ENCODE measurements around the gene CRIP1.

The CRIP1 gene

GRCh38 chr14:105458571-105458970, 28.1 kb upstream of the CRIP1 start:
- Mint-ChIP-seq H3K36me3 (peaks cover 25 to 35% of the 10 kb centered on the region in 2 donors), H3K4me1 (peaks cover 8 to 11% of the 10 kb centered on the region in 2 donors), H3K27ac (peak overlapping the region; percentile 47), H3K9me3 (no peaks in the 10 kb centered on the region), H3K27me3 (no peaks in the 10 kb centered on the region), H3K4me3 (no peak overlapping the region)
- no peak for DNase-seq
- no peak for ATAC-seq (replicated peaks)

- DNase-seq (no peak), ATAC-seq (replicated peaks) (no peak)
- no peak overlapping the region for H3K4me3 Mint-ChIP-seq
- peaks cover 24 to 33% of the 10 kb centered on the region in 2 donors for H3K36me3 Mint-ChIP-seq
- peaks cover 0 to 8% of the 10 kb centered on the region in 2 donors for H3K4me1 Mint-ChIP-seq
- H3K9me3 Mint-ChIP-seq = no peaks in the 10 kb centered on the region
- H3K27me3 Mint-ChIP-seq = no peaks in the 10 kb centered on the region
- no peak overlapping the region for H3K27ac Mint-ChIP-seq
Measured at GRCh38 chr14:105460116-105460515, 26.6 kb upstream of the CRIP1 start.

GRCh38 chr14:105460616-105461015, 26.1 kb upstream of the CRIP1 start:
- H3K4me3 Mint-ChIP-seq = no peak overlapping the region
- no peak overlapping the region for H3K27ac Mint-ChIP-seq
- H3K36me3 Mint-ChIP-seq = peaks cover 22 to 31% of the 10 kb centered on the region in 2 donors
- DNase-seq (no peak), ATAC-seq (replicated peaks) (no peak)
- H3K9me3 Mint-ChIP-seq = no peaks in the 10 kb centered on the region
- H3K4me1 Mint-ChIP-seq = peaks cover 0 to 4% of the 10 kb centered on the region in 2 donors
- no peaks in the 10 kb centered on the region for H3K27me3 Mint-ChIP-seq

DNA sequence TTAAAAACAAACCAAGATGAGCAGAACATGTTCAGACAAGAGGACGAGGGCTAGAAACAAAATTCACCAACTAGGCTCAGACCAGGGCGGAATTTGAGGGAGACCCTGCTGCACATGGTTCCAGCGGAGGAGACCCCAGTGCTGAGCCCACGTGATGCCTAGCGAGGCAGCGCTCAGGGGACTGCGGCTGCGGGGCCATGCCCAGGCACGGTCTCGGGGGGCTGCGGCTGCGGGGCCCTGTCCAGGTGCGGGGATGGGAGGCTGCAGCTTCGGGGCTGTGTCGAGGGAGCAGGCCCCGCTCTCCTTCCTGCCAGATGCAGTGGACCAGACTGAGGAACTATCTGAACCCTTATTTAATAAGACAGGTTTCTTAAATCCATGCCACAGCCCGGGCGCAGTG, 24.8 kb upstream of the CRIP1 start:
- Mint-ChIP-seq H3K27me3 (no peaks in the 10 kb centered on the region), H3K4me1 (peaks cover 0 to 4% of the 10 kb centered on the region in 2 donors), H3K9me3 (no peaks in the 10 kb centered on the region), H3K36me3 (peaks cover 21 to 27% of the 10 kb centered on the region in 2 donors), H3K27ac (no peak overlapping the region), H3K4me3 (no peak overlapping the region)
- no peak for ATAC-seq (replicated peaks)
- DNase-seq = no peak

GRCh38 chr14:105464501-105464900, 22.2 kb upstream of the CRIP1 start:
- DNase-seq (no peak), ATAC-seq (replicated peaks) (no peak)
- Mint-ChIP-seq H3K4me3 (no peak overlapping the region), H3K36me3 (peaks cover 25 to 26% of the 10 kb centered on the region in 2 donors), H3K9me3 (no peaks in the 10 kb centered on the region), H3K27me3 (no peaks in the 10 kb centered on the region), H3K4me1 (peaks cover 0 to 4% of the 10 kb centered on the region in 2 donors), H3K27ac (no peak overlapping the region)

- Mint-ChIP-seq H3K4me3 (no peak overlapping the region), H3K27ac (no peak overlapping the region), H3K27me3 (no peaks in the 10 kb centered on the region), H3K36me3 (peaks cover 28 to 30% of the 10 kb centered on the region in 2 donors), H3K9me3 (no peaks in the 10 kb centered on the region), H3K4me1 (peaks cover 0 to 4% of the 10 kb centered on the region in 2 donors)
- no peak for ATAC-seq (replicated peaks)
- DNase-seq = no peak
Measured at GRCh38 chr14:105465209-105466031, 21.3 kb upstream of the CRIP1 start.

DNA sequence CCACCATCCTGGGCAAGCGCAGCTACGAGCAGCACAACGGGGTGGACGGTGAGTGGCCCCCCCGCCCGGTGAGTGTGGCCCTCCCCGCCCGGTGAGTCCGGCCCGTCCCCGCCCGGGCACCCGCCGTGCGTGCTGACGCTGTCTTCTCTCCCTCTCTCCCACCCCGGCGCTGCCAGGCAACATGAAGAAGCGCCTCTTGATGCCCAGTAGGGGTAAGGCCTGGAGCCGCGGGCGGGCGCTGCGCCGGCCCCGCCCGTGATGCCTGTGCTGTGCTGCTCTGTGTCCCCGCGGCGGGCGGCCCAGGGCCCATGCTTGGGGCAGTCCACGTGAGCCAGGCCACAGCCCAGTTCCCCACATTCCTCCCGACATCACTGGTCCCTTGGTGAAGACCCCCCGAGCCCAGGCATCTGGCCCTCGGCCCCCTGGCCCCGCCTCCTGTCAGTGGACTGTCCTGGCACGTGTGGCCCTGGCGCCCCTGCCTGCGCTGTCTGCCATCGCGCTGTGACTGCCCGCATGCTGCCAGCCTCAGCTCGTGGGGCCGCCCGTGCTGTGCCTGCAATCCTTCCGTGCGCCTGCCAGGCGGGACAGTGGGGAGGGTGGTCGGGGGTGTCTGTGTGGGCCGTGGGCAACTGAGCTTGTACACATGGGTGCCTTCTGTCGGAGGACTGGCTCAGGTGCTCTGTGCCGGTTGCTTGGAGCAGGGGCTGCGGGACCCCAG, 20.0 kb upstream of the CRIP1 start:
- Mint-ChIP-seq H3K36me3 (peaks cover 19 to 25% of the 10 kb centered on the region in 2 donors), H3K9me3 (no peaks in the 10 kb centered on the region), H3K27ac (peak overlapping the region; percentile 59)

GRCh38 chr14:105467249-105467941, 19.3 kb upstream of the CRIP1 start:
- Mint-ChIP-seq H3K4me3 (no peak overlapping the region), H3K36me3 (peaks cover 19 to 26% of the 10 kb centered on the region in 2 donors), H3K27ac (peak overlapping the region; percentile 59), H3K9me3 (no peaks in the 10 kb centered on the region), H3K27me3 (no peaks in the 10 kb centered on the region), H3K4me1 (peaks cover 5 to 6% of the 10 kb centered on the region in 2 donors)
- DNase-seq = no peak
- ATAC-seq (replicated peaks) = no peak

More for the DNA sequence above, 20.0 kb upstream of the CRIP1 start:
- ATAC-seq (replicated peaks) (no peak), DNase-seq (no peak)
- no peak overlapping the region for H3K4me3 Mint-ChIP-seq
- H3K4me1 Mint-ChIP-seq = peaks cover 2 to 3% of the 10 kb centered on the region in 2 donors
- H3K27me3 Mint-ChIP-seq = no peaks in the 10 kb centered on the region

DNA sequence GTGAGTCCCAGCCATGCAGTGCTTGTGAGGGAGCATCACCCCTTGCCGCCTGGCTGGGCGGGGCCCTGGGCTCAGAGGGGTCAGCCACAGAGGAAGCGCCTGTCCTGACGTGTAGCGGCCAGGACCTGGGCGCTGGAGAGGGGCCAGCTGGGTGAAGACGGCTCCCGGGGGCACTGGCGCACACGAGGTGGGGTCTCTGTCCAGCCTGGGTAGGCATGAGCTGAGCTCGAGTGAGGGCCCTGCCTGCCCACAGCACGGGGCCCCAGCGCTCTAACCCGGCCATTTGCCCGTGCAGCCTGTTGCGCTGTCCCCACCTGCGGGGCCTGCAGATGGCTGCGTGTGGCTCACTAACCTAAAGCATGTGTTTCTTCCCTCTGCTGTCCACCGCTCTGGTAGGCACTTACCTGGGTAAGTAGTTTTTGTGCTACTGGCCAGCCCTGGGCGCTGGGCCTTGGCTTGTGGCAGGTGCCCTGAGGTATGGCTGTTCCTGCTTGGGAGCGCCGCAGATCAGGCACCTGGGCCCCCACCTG, 18.7 kb upstream of the CRIP1 start:
- DNase-seq = no peak
- H3K9me3 Mint-ChIP-seq = no peaks in the 10 kb centered on the region
- H3K27me3 Mint-ChIP-seq = no peaks in the 10 kb centered on the region
- H3K27ac Mint-ChIP-seq = no peak overlapping the region
- H3K36me3 Mint-ChIP-seq = peaks cover 18 to 23% of the 10 kb centered on the region in 2 donors
- peaks cover 6% of the 10 kb centered on the region in 2 donors for H3K4me1 Mint-ChIP-seq
- ATAC-seq (replicated peaks) = no peak
- H3K4me3 Mint-ChIP-seq = no peak overlapping the region

DNA sequence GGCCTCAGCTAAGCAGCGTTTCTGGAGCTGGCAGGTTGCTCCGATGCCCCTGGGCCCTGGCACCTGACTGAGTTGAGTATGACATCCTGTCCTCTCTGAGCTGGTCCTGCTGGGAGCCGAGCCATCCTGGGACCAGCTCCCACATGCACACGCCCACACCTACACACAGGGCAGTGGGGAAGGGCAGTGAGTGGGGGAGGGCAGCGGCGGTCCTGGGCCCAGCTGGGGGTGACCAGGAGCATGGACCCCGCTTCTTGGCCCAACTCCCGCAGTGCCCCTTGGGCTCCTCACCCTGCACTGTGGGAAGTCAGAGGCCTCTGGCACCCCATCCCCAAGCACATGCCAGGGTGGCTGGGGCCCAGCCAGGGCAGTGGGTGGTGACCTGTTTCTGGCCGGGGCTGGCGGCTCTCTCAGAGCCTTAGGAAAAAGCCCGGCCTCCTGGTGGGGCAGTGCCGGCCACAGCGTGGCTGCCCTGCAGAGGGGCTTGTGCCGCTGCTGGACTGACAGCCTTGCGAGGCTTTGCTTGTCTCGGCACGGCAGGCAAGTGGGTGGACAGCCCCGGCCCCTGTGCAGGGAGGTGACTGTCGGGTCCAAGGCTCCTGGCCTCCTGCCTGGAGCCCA, 18.0 kb upstream of the CRIP1 start:
- Mint-ChIP-seq H3K36me3 (peaks cover 13 to 16% of the 10 kb centered on the region in 2 donors), H3K27me3 (no peaks in the 10 kb centered on the region), H3K27ac (no peak overlapping the region), H3K4me3 (no peak overlapping the region), H3K9me3 (no peaks in the 10 kb centered on the region), H3K4me1 (peaks cover 10 to 11% of the 10 kb centered on the region in 2 donors)
- ATAC-seq (replicated peaks) = no peak
- no peak for DNase-seq

- no peak for DNase-seq
- peaks cover 10 to 14% of the 10 kb centered on the region in 2 donors for H3K4me1 Mint-ChIP-seq
- ATAC-seq (replicated peaks) = no peak
Measured at GRCh38 chr14:105469456-105470349, 17.0 kb upstream of the CRIP1 start.

DNA sequence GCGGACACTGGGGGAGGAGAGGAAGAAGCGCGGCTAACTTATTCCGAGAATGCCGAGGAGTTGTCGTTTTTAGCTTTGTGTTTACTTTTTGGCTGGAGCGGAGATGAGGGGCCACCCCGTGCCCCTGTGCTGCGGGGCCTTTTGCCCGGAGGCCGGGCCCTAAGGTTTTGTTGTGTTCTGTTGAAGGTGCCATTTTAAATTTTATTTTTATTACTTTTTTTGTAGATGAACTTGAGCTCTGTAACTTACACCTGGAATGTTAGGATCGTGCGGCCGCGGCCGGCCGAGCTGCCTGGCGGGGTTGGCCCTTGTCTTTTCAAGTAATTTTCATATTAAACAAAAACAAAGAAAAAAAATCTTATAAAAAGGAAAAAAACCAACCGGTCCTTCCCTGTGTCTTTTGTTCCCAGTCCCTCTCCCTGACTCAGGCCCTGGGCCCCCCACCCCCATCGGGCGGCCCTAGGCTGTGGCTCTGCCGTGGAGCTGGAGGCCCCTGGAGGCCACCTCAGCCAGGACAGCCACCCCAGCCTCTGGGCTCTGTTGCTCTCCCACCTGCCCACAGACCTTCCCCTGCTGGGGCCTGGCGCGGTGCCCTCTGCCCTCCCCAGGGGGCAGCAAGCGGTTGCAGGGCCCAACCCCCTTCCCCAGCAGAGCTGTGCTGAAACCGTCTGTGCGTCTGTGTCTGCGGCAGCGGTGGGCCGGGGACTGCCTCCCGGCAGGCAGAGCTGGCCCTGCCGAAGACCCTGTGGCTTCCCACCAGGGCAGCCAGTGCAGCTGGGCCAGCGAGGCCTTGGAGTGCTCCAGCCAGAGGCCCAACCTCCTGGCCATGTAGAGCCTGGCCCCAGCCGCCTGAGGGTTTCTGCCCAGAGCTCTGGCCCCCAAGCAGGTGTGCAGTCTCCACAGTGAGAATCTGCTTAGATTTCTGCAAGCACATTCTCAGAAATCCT, 16.1 kb upstream of the CRIP1 start:
- no peak overlapping the region for H3K4me3 Mint-ChIP-seq
- ATAC-seq (replicated peaks) (peak; percentile 16 to 19), DNase-seq (no peak)
- H3K9me3 Mint-ChIP-seq = no peaks in the 10 kb centered on the region
- H3K36me3 Mint-ChIP-seq = peaks cover 8 to 11% of the 10 kb centered on the region in 2 donors
- H3K4me1 Mint-ChIP-seq = peaks cover 10 to 16% of the 10 kb centered on the region in 2 donors
- no peak overlapping the region for H3K27ac Mint-ChIP-seq
- H3K27me3 Mint-ChIP-seq = no peaks in the 10 kb centered on the region

More at GRCh38 chr14:105469456-105470349, 17.0 kb upstream of the CRIP1 start:
- Mint-ChIP-seq H3K36me3 (peaks cover 11 to 14% of the 10 kb centered on the region in 2 donors), H3K27ac (no peak overlapping the region), H3K4me3 (no peak overlapping the region), H3K27me3 (no peaks in the 10 kb centered on the region), H3K9me3 (no peaks in the 10 kb centered on the region)

All from stimulated activated naive B cell treated with anti-CD40 and anti-IgM and Interleukin-4, amounts not matched to agents 10 μg/mL and 1 μg/mL and 100 μg/mL, for 72 hours (primary cell).